GM18858 (cell line): Measurements from ENCODE around the gene KRTAP9-6.
"Not testable (repeated sequence)": the region's sequence is repeated elsewhere in the genome, so short reads cannot be mapped to it uniquely, and the experiment has no call there.

Experiments
- ATAC-seq: cut with Tn5 transposase; IDR thresholded peaks from one replicate; pipeline ENCODE4 v1.9.1; 2021; ENCODE audit not compliant: unreplicated experiment

KRTAP9-6 gene

DNA sequence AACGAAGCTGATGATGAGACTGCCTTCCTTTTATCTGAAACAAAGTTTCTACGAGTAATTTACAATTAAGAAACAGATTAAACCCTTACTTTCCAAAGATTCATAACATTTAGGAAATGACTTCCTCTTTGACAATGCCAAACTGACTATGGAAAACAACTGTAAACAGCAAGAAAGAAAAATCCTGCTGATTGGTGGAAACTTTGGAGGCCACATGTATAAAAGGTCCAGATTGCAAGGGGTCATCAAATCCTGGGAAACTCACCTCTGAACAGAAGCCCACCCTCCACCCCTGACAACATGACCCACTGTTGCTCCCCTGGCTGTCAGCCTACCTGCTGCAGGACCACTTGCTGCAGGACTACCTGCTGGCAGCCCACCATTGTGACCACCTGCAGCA, at the start of gene KRTAP9-6:
Gene KRTAP9-6 (plus strand): TSS at position 301 of the 400 bp plus-strand sequence. CDS start 0 bp downstream, at position 301.
- no peak for ATAC-seq

DNA sequence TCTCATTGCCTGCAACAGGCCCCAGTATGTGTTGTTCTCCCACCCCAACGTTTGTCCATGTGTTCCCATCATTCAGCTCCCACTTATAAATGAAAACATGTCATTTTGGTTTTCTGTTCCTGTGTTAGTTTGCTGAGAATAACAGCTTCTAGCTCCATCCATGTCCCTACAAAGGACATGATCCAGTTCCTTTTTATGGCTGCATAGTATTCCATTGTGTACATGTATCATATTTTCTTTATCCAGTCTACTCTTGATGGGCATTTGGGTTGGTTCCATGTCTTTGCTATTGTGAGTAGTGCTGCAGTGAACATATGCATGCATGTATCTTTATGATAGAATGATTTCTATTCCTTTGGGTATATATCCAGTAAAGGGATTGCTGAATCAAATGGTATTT, 49.5 kb upstream of the KRTAP9-6 start:
- no peak for ATAC-seq

GRCh38 chr17:41223821-41224220, 41.4 kb upstream of the KRTAP9-6 start:
- ATAC-seq, result no peak

- ATAC-seq, result no peak
Observed at GRCh38 chr17:41226051-41226450, 39.1 kb upstream of the KRTAP9-6 start.

DNA sequence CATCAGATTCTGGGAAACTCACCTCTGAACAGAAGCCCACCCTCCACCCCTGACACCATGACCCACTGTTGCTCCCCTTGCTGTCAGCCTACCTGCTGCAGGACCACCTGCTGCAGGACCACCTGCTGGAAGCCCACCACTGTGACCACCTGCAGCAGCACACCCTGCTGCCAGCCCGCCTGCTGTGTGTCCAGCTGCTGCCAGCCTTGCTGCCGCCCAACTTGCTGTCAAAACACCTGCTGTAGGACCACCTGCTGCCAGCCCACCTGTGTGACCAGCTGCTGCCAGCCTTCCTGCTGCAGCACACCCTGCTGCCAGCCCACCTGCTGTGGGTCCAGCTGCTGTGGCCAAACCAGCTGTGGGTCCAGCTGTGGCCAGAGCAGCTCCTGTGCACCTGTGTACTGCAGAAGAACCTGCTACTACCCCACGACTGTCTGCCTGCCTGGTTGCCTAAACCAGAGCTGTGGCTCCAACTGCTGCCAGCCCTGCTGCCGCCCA, 38.5 kb upstream of the KRTAP9-6 start, which contains the start of gene KRTAP9-2:
Gene KRTAP9-2 (plus strand): TSS at position 51 of the 498 bp plus-strand sequence. CDS start 7 bp downstream, at position 58.
- not testable (repeated sequence) for ATAC-seq

DNA sequence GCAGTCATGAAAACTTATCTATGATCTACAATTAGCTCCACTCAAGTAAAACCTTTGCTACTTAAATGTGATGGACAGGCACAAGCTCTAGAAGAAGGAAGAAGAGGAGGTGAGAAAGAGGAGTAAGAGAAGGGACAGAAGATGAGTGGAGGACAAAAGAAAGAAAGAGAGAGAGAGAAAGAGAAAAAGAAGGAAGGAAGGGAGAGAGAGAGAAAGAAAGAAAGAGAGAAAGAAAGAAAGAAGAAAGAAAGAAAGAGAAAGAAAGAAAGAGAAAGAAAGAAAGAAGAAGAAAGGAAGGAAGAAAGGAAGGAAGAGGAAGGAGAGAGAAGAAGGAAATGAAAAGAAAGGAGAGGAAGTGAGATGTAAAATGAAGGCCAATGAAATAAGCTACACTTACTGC, 35.1 kb upstream of the KRTAP9-6 start:
- no peak for ATAC-seq

GRCh38 chr17:41231731-41232130, 33.4 kb upstream of the KRTAP9-6 start:
- ATAC-seq, result no peak

GRCh38 chr17:41232399-41233105, 32.6 kb upstream of the KRTAP9-6 start, which contains the start of gene KRTAP9-3:
Gene KRTAP9-3, plus strand, starts transcription at chr17:41232449. Its CDS starts 53 bp downstream, at chr17:41232502.
- not testable (repeated sequence) for ATAC-seq

DNA sequence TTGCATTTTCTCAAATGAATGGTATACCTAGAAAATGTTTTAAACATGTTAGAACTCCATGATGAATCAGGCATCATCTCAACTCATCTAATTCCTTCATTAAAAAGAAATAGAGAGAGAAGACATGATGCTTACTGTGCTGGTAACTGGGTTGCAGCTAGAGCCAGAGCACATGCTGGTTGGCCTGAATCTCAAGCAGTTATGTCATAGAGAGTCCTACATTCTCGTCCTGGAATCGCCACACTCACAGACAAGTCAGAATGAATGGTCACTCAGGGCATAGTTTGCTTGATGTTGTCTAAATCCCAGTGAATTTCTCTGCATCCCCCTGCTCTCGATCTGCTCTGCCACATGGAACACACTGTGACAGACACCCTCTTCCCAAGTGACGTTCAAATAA, 28.1 kb upstream of the KRTAP9-6 start:
- not testable (repeated sequence) for ATAC-seq

- ATAC-seq, result not testable (repeated sequence)
Observed at GRCh38 chr17:41237949-41238437, 27.2 kb upstream of the KRTAP9-6 start, which contains the start of gene KRTAP9-8. Gene KRTAP9-8, plus strand, starts transcription at chr17:41237999. Its CDS starts 53 bp downstream, at chr17:41238052.

DNA sequence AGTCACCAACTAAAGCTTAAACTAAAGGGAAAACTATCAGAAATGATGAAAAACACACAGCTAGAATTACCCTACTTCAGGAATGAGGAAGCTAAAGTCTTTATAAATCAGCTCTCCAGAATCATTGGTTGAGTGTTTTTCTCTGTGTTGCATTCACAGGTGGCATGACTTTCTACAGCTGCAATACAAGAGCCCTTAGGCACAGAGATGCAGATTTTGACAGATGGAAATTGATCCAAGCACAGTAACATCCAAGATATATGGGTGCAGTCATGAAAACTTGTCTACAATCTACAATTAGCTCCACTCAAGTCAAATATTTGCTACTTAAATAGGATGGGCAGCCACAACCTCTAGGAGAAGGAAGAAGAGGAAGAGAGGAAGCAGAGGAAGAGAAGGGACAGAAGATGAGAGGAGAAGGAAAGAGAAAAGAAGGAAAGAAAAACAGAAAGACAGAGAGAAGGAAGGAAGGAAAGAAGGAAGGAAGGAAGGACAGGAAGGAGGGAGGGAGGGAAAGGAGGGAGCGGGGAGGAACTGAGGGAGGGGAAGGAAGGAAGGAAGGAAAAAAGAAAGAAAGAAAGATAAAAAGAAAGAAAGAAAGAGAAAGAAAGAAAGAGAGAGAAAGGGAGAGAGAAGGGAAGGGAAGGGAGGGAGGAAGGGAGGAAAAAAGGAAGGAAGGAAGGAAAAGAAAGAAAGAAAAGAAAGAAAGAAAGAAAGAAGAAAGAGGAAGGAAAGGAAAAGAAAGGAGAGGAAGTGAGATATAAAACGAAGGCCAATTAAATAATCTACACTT, 18.0 kb upstream of the KRTAP9-6 start:
- not testable (repeated sequence) for ATAC-seq

DNA sequence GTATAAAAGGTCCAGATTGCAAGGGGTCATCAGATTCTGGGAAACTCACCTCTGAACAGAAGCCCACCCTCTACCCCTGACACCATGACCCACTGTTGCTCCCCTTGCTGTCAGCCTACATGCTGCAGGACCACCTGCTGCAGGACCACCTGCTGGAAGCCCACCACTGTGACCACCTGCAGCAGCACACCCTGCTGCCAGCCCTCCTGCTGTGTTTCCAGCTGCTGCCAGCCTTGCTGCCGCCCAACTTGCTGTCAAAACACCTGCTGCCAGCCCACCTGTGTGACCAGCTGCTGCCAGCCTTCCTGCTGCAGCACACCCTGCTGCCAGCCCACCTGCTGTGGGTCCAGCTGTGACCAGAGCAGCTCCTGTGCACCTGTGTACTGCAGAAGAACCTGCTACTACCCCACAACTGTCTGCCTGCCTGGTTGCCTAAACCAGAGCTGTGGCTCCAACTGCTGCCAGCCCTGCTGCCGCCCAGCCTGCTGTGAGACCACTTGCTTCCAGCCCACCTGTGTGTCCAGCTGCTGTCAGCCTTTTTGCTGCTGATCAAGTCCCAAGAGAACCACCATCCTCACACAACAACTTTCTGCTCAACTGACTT, 15.4 kb upstream of the KRTAP9-6 start, which contains the start of gene KRTAP9-4:
Gene KRTAP9-4 (plus strand): TSS at position 51 of the 604 bp plus-strand sequence. CDS start 34 bp downstream, at position 85.
- not testable (repeated sequence) for ATAC-seq

- ATAC-seq, result no peak
Observed at GRCh38 chr17:41251261-41251660, 13.9 kb upstream of the KRTAP9-6 start.

GRCh38 chr17:41254861-41255260, 10.3 kb upstream of the KRTAP9-6 start:
- ATAC-seq, result no peak

DNA sequence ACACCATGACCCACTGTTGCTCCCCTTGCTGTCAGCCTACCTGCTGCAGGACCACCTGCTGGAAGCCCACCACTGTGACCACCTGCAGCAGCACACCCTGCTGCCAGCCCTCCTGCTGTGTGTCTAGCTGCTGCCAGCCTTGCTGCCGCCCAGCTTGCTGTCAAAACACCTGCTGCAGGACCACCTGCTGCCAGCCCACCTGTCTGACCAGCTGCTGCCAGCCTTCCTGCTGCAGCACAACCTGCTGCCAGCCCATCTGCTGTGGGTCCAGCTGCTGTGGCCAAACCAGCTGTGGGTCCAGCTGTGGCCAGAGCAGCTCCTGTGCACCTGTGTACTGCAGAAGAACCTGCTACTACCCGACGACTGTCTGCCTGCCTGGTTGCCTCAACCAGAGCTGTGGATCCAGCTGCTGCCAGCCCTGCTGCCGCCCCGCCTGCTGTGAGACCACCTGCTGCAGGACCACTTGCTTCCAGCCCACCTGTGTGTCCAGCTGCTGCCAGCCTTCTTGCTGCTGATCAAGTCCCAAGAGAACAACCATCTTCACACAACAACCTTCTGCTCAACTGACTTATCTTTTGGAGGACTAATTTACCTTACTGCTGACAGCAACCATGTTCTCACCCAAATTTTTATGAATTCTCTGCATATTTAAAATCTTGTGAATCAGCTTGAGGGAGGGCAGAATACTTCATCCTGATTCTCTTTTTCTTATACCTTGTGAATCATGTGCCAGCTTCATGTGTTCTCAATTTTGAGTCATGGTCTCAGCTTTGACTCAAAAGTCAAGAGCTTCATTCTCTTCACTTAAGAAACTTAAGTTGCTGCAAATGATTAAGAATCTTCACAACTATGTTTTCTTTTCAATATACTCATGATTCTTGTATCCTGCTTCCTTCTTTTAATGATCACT, 9.5 kb upstream of the KRTAP9-6 start, which contains the start of gene KRTAP9-9:
Gene KRTAP9-9 (plus strand): TSS at position 4 of the 910 bp plus-strand sequence.
- not testable (repeated sequence) for ATAC-seq

- ATAC-seq, result no peak
Observed at GRCh38 chr17:41256291-41256685, 8.9 kb upstream of the KRTAP9-6 start.

DNA sequence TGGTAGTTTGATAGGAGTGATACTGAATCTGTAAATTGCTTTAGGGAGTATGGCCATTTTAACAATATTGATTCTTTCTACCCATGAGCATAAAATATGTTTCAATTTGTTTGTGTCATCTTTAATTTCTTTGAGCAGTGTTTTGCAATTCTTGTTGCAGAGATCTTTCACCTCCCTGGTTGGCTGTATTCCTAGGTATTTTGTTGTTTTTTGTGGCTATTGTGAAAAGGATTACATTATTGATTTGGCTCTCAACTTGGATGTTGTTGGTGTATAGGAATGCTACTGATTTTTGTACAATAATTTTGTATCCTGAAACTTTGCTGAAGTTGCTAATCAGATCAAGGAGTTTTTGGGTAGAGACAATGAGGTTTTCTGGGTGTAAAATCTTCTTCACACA, 6.8 kb upstream of the KRTAP9-6 start:
- no peak for ATAC-seq

GRCh38 chr17:41263212-41263611, 2.0 kb upstream of the KRTAP9-6 start:
- no peak for ATAC-seq

- no peak for ATAC-seq
Observed at GRCh38 chr17:41264599-41264998, 579 bp upstream of the KRTAP9-6 start.

DNA sequence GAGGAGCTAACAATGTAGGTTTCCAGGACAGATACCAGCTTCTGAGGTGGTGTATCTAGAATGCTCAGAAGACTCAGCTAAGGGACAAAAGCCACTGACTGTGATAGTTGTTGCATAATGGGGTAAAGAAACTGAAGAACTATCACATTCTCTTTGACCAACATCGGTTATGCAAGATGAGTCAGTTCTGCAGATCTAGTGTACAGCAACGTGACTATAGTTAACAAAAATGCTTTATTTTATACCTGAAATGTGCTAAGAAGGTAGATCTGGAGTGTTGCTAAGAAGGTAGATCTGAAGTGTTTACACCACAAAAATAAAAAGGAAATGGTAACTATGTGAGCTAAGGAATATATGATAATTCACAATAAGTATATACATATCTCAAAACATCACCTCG, 2.5 kb downstream of the KRTAP9-6 start:
- no peak for ATAC-seq
